Thyroid gland (tissue), 4 donors: Measurements from ENCODE around the gene DGKZ. TPM values are rescaled to one million over a fixed set of nuclear protein-coding genes. Genes with fewer than 3 reads are reported as not detected.

ENCODE experiments used
- DNase-seq, 2 donors: peaks; one replicate each; pipeline ENCODE4 v3.0.0-alpha.2; 2019
- H3K27ac ChIP-seq, 3 donors: fragments of 200-600 bp; sonication (generic); 1 replicate in 2 of 3; 2 replicates in 1 of 3; pipeline ENCODE4 v1.5.1; 2016 to 2019; ENCODE audit warnings: mild to moderate bottlenecking in 1 of 3, moderate library complexity in 1 of 3
- H3K27me3 ChIP-seq: fragments of 200-600 bp; sonication (generic); one replicate; pipeline ENCODE4 v1.5.1; 2019
- H3K36me3 ChIP-seq, 2 donors: fragments of 200-600 bp; sonication (generic); one replicate each; pipeline ENCODE4 v1.5.1; 2016 to 2019
- H3K4me1 ChIP-seq, 2 donors: fragments of 200-600 bp; sonication (generic); one replicate each; pipeline ENCODE4 v1.5.1; 2017 to 2019
- H3K4me3 ChIP-seq, 3 donors: fragments of 200-600 bp; sonication (generic); replicated peaks in 1 of 3; 1 replicate in 2 of 3; 2 replicates in 1 of 3; pipeline ENCODE4 v1.5.1; 2016; ENCODE audit warnings: mild to moderate bottlenecking in 1 of 3
- H3K9me3 ChIP-seq: fragments of 200-600 bp; sonication (generic); one replicate; pipeline ENCODE4 v1.5.1; 2017
- CTCF ChIP-seq, 6 experiments: fragments of 200-600 bp in 3 of 6; fragments of 450-650 bp in 3 of 6; sonication (generic) in 3 of 6; IDR thresholded peaks; one replicate each; pipeline ENCODE4 v1.5.1; 2016 to 2019; ENCODE audit warnings: antibody characterized with exemption in 6 of 6, mild to moderate bottlenecking in 2 of 6, inconsistent platforms in 1 of 6, moderate library complexity in 1 of 6
- POLR2A ChIP-seq, 2 donors: fragments of 450-650 bp; IDR thresholded peaks; one replicate each; pipeline ENCODE4 v1.6.1; 2017; ENCODE audit warnings: antibody characterized with exemption in 2 of 2, mild to moderate bottlenecking in 2 of 2, moderate library complexity in 1 of 2
- WGBS, 2 donors: methylation state at CpG; one replicate each; pipeline ENCODE4 v1.1.5; 2017; 5-methylcytosine and 5-hydroxymethylcytosine counted together
- intact Hi-C: fragments of 100-400 bp; cut with DNase I; formaldehyde crosslinking; loops from one replicate; pipeline ENCODE4 v1.15.1; 2023
- total RNA-seq, 4 donors: library from RNA; depleted of rRNA; stranded (reverse); fragments of >200 nt; gene quantifications; one replicate each; pipeline ENCODE4 v1.2.3, GENCODE V29; 2016

The DGKZ gene
- total RNA-seq, 4 donors from 2014 or later, result 29.7 to 53.5 (median 41.8) TPM

GRCh38 chr11:46393759-46394158 is 46.5 kb downstream of the DGKZ start:
- Histone ChIP-seq H3K4me1 (peaks cover 19 to 39% of the 10 kb centered on the region in 2 donors), H3K9me3 (no peaks in the 10 kb centered on the region), H3K36me3 (peaks cover 15 to 16% of the 10 kb centered on the region in 2 donors), H3K27me3 (peaks cover 14% of the 10 kb centered on the region), H3K4me3 (no peak overlapping the region), H3K27ac (no peak overlapping the region)
- TF ChIP-seq POLR2A (IDR thresholded peaks at IDR 0.05), result no peak
- no peak for TF ChIP-seq CTCF (IDR thresholded peaks at IDR 0.05)
- 81 to 91% methylated on average over 4 of the region's 4 CpGs for WGBS, 2 donors
- intact Hi-C loops, result loop anchor here (5.0 to 10.0 kb wide), 2 partner anchors 134 to 221 kb away; partner anchors contain the start of genes ATG13 and HARBI1
- DNase-seq, result no peak

GRCh38 chr11:46397526-46397925 is 50.3 kb downstream of the DGKZ start:
- WGBS, 2 donors, result 94 to 96% methylated on average over 14 to 18 of the region's 19 CpGs
- Histone ChIP-seq H3K36me3 (peaks cover 15 to 16% of the 10 kb centered on the region in 2 donors), H3K27me3 (no peaks in the 10 kb centered on the region), H3K9me3 (no peaks in the 10 kb centered on the region), H3K4me1 (peaks cover 4 to 6% of the 10 kb centered on the region in 2 donors), H3K4me3 (no peak overlapping the region), H3K27ac (no peak overlapping the region)
- intact Hi-C loops, result loop anchor here (10.0 kb wide), 1 partner anchor 217 kb away; the partner anchor contains the start of genes ATG13 and HARBI1
- DNase-seq, result no peak
- TF ChIP-seq POLR2A (IDR thresholded peaks at IDR 0.05), result no peak
- TF ChIP-seq CTCF (IDR thresholded peaks at IDR 0.05), result no peak

DNA sequence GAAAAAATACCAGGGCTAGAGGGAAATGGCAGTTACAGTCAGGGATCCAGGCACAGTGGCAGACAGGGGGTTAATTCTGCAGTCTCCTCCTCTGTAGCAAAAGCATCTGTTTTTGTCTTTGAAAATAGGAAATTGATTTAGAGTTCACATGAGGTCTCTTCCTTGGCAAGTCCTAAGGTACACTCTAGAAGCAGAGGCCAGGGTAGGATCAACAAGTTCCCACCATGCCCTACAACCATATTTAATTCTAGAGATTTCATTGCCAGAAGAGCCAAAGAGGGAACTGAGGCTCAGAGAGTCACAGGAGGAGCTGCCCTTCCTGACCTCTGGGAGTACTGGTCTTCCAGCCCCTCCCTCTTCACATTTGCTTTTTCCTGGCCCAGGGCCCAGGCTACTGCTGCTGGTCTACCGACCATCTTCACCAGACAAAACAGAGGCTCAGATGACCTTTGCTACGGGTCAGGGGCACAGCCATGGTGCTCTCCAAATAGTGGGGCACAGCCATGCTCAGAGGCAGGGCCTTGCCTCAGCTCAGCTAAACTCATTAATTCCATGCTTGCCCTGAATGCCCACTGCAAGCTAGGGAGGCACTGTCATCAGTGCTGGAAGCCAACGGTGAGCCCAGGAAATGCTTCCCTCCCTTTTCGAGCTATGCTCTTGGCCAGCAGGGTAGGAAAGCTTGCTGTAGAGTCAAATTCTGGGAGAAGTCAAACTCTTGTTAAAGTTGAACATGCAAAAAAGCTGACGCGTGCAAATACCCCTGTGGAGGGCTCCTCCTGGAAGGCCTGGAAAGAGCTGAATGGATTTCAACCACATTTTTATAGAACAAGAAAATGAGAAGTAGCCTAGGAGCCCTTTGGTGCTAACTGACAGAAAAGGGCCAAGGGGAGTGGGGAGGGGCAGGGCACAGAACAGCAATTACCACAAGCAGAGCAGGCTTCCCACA is 56.0 kb downstream of the DGKZ start:
- H3K9me3 ChIP-seq, result no peaks in the 10 kb centered on the region
- intact Hi-C loops, result no loop called here
- 71 to 73% methylated on average over 6 of the region's 6 CpGs for WGBS, 2 donors
- peaks cover 16 to 17% of the 10 kb centered on the region in 2 donors for H3K36me3 ChIP-seq
- TF ChIP-seq CTCF (IDR thresholded peaks at IDR 0.05), result no peak
- TF ChIP-seq POLR2A (IDR thresholded peaks at IDR 0.05), result no peak
- H3K4me1 ChIP-seq, result no peaks in the 10 kb centered on the region
- H3K27ac ChIP-seq, result no peak overlapping the region
- H3K4me3 ChIP-seq, result no peak overlapping the region
- DNase-seq, result no peak
- H3K27me3 ChIP-seq, result no peaks in the 10 kb centered on the region

DNA sequence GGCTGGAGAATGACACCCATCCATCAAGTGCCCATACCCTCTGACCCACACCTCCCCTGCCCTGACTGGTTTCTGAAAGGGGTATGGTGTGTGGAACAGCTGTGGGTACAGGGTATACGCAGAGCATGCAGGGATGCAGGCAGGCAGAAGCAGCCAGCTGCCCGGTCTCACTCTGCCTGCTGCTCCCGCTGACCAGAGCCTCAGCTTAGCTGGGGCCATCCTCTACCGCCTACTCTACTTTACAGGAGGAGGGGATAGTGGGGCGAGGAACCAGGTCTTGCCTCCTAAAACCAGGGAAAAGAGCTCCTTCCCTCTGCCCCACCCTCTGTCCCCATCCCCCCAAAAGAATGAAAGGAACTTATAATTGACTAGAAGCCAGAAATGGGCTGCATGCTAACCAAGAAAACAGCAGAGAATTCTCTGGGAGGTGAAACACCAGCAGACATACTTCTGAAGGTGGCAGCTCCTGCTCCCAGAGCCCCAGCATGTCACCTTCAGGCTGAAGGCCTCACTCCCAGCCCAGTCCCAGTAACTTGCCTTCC is 57.3 kb downstream of the DGKZ start:
- Histone ChIP-seq H3K36me3 (peaks cover 21 to 23% of the 10 kb centered on the region in 2 donors), H3K27me3 (no peaks in the 10 kb centered on the region), H3K27ac (no peak overlapping the region), H3K4me1 (no peaks in the 10 kb centered on the region), H3K9me3 (no peaks in the 10 kb centered on the region), H3K4me3 (no peak overlapping the region)
- WGBS, 2 donors, result 93 to 94% methylated on average over 2 to 5 of the region's 5 CpGs
- no peak for TF ChIP-seq CTCF (IDR thresholded peaks at IDR 0.05)
- TF ChIP-seq POLR2A (IDR thresholded peaks at IDR 0.05), result no peak
- intact Hi-C loops, result no loop called here
- DNase-seq, result no peak

DNA sequence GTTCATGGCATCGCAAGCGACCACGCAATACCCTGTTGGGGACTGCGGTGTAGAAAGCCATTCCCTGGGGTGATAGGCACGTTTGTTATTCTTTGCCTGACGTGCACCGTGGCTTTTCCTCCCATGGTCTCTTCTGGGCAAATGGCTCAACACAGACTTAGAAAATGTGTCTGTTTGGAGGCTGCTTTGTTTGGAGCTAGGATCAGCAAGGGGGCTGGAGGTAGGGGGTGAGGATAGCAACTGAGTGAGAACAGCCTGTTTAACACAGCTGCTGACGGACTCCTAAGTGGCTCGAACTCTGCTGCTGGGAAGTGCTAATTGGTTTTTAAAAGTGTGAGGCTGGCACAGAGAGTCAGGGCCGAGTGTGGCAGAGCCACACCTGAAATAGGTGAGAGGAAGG is 60.4 kb downstream of the DGKZ start:
- no peaks in the 10 kb centered on the region for H3K9me3 ChIP-seq
- H3K27me3 ChIP-seq, result no peaks in the 10 kb centered on the region
- WGBS, 2 donors, result 79 to 88% methylated on average over 10 of the region's 10 CpGs
- DNase-seq, result no peak
- no peak overlapping the region for H3K4me3 ChIP-seq
- intact Hi-C loops, result no loop called here
- H3K4me1 ChIP-seq, result no peaks in the 10 kb centered on the region
- TF ChIP-seq CTCF (IDR thresholded peaks at IDR 0.05) (no peak), POLR2A (IDR thresholded peaks at IDR 0.05) (no peak)
- peaks cover 26 to 29% of the 10 kb centered on the region in 2 donors for H3K36me3 ChIP-seq
- H3K27ac ChIP-seq, result no peak overlapping the region
